Mesodermal cell (in vitro differentiated cells): Measurements from ENCODE around the gene TIMM10B.

ENCODE experiments used
- H3K27ac ChIP-seq: 2 replicates; pipeline ENCODE4 v1.7.0; 2013; ENCODE audit warnings: mild to moderate bottlenecking, low read depth, low read length, moderate library complexity; ENCODE audit not compliant: severe bottlenecking
- H3K36me3 ChIP-seq: 2 replicates; pipeline ENCODE4 v1.7.1; 2013; ENCODE audit warnings: mild to moderate bottlenecking, low read length, moderate library complexity; ENCODE audit not compliant: control insufficient read depth, insufficient read depth
- H3K4me1 ChIP-seq: one replicate; pipeline ENCODE4 v1.7.1; 2013; ENCODE audit warnings: mild to moderate bottlenecking, low read length; ENCODE audit not compliant: insufficient read depth, control insufficient read depth, poor library complexity, severe bottlenecking
- H3K4me3 ChIP-seq: 2 replicates; pipeline ENCODE4 v1.7.0; 2013; ENCODE audit warnings: low read length, control low read depth, mild to moderate bottlenecking; ENCODE audit not compliant: insufficient read depth, poor library complexity, severe bottlenecking; ENCODE audit errors: extremely low read depth
- H3K9me3 ChIP-seq: 2 replicates; pipeline ENCODE4 v1.7.1; 2013; ENCODE audit warnings: mild to moderate bottlenecking, low read length, moderate library complexity; ENCODE audit not compliant: control insufficient read depth
- WGBS, 2 experiments: methylation state at CpG; one replicate each; pipeline ENCODE4 v1.1.5; 2013; ENCODE audit warnings: missing lambda C conversion rate in 2 of 2; ENCODE audit not compliant: insufficient coverage in 2 of 2; 5-methylcytosine and 5-hydroxymethylcytosine counted together

The TIMM10B gene

GRCh38 chr11:6473451-6474412, 7.6 kb upstream of the TIMM10B start, which contains the start of gene TRIM3:
TSS of gene TRIM3 (minus strand) at chr11:6473941. CDS start at chr11:6465695, 8,246 bp downstream.
- Histone ChIP-seq H3K9me3 (no peaks in the 10 kb centered on the region), H3K36me3 (peaks cover 28% of the 10 kb centered on the region), H3K4me3 (peak within 1 kb of the TSS; percentile 74), H3K4me1 (peaks cover 17% of the 10 kb centered on the region), H3K27ac (peak within 1 kb of the TSS; percentile 92)
- WGBS, 2 experiments, result 0 to 2% methylated on average over 17 to 62 of the region's 87 CpGs

- WGBS, 2 experiments, result 60 to 75% methylated on average over 1 of the region's 7 CpGs
Observed at GRCh38 chr11:6474413-6474792, 6.9 kb upstream of the TIMM10B start.

GRCh38 chr11:6474806-6475500, 6.3 kb upstream of the TIMM10B start:
- Histone ChIP-seq H3K36me3 (peaks cover 41% of the 10 kb centered on the region), H3K9me3 (no peaks in the 10 kb centered on the region), H3K27ac (peak overlapping the region; percentile 92), H3K4me1 (peaks cover 16% of the 10 kb centered on the region), H3K4me3 (no peak overlapping the region)
- 93 to 95% methylated on average over 2 to 3 of the region's 3 CpGs for WGBS, 2 experiments

More at GRCh38 chr11:6474413-6474792, 6.9 kb upstream of the TIMM10B start:
- Histone ChIP-seq H3K9me3 (no peaks in the 10 kb centered on the region), H3K4me1 (peaks cover 15% of the 10 kb centered on the region), H3K27ac (peak overlapping the region; percentile 92), H3K36me3 (peaks cover 35% of the 10 kb centered on the region), H3K4me3 (peak overlapping the region; percentile 74)

- H3K27ac ChIP-seq, result peak overlapping the region; percentile 23
- peaks cover 45% of the 10 kb centered on the region for H3K36me3 ChIP-seq
- WGBS, 2 experiments, result 79 to 92% methylated on average over 1 to 5 of the region's 5 CpGs
- no peaks in the 10 kb centered on the region for H3K9me3 ChIP-seq
- no peak overlapping the region for H3K4me3 ChIP-seq
- H3K4me1 ChIP-seq, result peaks cover 22% of the 10 kb centered on the region
Observed at GRCh38 chr11:6475936-6476335, 5.4 kb upstream of the TIMM10B start.

GRCh38 chr11:6476571-6476970, 4.7 kb upstream of the TIMM10B start:
- Histone ChIP-seq H3K27ac (peak overlapping the region; percentile 23), H3K36me3 (peaks cover 45% of the 10 kb centered on the region), H3K4me3 (no peak overlapping the region), H3K9me3 (no peaks in the 10 kb centered on the region), H3K4me1 (peaks cover 22% of the 10 kb centered on the region)
- 99 to 100% methylated on average over 3 to 4 of the region's 4 CpGs for WGBS, 2 experiments

- H3K36me3 ChIP-seq, result peaks cover 78% of the 10 kb centered on the region
Observed at GRCh38 chr11:6480299-6480914, 894 bp upstream of the TIMM10B start.

GRCh38 chr11:6481924-6482275, 599 bp downstream of the TIMM10B start:
- Histone ChIP-seq H3K9me3 (no peaks in the 10 kb centered on the region), H3K4me3 (peak overlapping the region; percentile 97), H3K27ac (peak overlapping the region; percentile 98), H3K4me1 (peaks cover 20% of the 10 kb centered on the region), H3K36me3 (peaks cover 83% of the 10 kb centered on the region)
- WGBS, 2 experiments, result 22 to 36% methylated on average over 8 to 11 of the region's 13 CpGs

More at GRCh38 chr11:6480299-6480914, 894 bp upstream of the TIMM10B start:
- 72 to 100% methylated on average over 2 to 4 of the region's 9 CpGs for WGBS, 2 experiments
- Histone ChIP-seq H3K27ac (peak overlapping the region; percentile 98), H3K9me3 (no peaks in the 10 kb centered on the region), H3K4me3 (peak overlapping the region; percentile 97), H3K4me1 (peaks cover 20% of the 10 kb centered on the region)

- 95 to 100% methylated on average over 2 to 4 of the region's 4 CpGs for WGBS, 2 experiments
- Histone ChIP-seq H3K4me3 (peak overlapping the region; percentile 97), H3K9me3 (no peaks in the 10 kb centered on the region), H3K4me1 (peaks cover 20% of the 10 kb centered on the region), H3K27ac (peak overlapping the region; percentile 98), H3K36me3 (peaks cover 83% of the 10 kb centered on the region)
Observed at GRCh38 chr11:6482441-6482840, 1.1 kb downstream of the TIMM10B start.

GRCh38 chr11:6483015-6483414, 1.7 kb downstream of the TIMM10B start:
- Histone ChIP-seq H3K9me3 (no peaks in the 10 kb centered on the region), H3K4me3 (no peak overlapping the region)

GRCh38 chr11:6485661-6486060, 4.4 kb downstream of the TIMM10B start:
- WGBS, 2 experiments, result 98 to 100% methylated on average over 3 of the region's 3 CpGs
- Histone ChIP-seq H3K27ac (no peak overlapping the region), H3K4me3 (no peak overlapping the region)

More at GRCh38 chr11:6483015-6483414, 1.7 kb downstream of the TIMM10B start:
- WGBS, 2 experiments, result 94 to 95% methylated on average over 6 of the region's 6 CpGs
- Histone ChIP-seq H3K36me3 (peaks cover 81% of the 10 kb centered on the region), H3K4me1 (peaks cover 20% of the 10 kb centered on the region), H3K27ac (no peak overlapping the region)

More at GRCh38 chr11:6485661-6486060, 4.4 kb downstream of the TIMM10B start:
- Histone ChIP-seq H3K4me1 (peaks cover 10% of the 10 kb centered on the region), H3K9me3 (no peaks in the 10 kb centered on the region), H3K36me3 (peaks cover 77% of the 10 kb centered on the region)
